HG03066 (cell line): Measurements from ENCODE around the gene LRRC26.

Experiments used
- ATAC-seq: cut with Tn5 transposase; IDR thresholded peaks from one replicate; pipeline ENCODE4 v1.9.1; 2021; ENCODE audit warnings: low read depth; ENCODE audit not compliant: unreplicated experiment

Gene LRRC26

GRCh38 chr9:137184881-137185660 lies 15.2 kb upstream of the LRRC26 start:
- no peak for ATAC-seq

GRCh38 chr9:137183980-137184595 lies 14.2 kb upstream of the LRRC26 start:
- no peak for ATAC-seq

- no peak for ATAC-seq
Observed at GRCh38 chr9:137182836-137183235, 13.0 kb upstream of the LRRC26 start.

- ATAC-seq, result no peak
Observed at GRCh38 chr9:137181680-137182079, 11.8 kb upstream of the LRRC26 start.

- no peak for ATAC-seq
Observed at GRCh38 chr9:137180491-137180890, 10.6 kb upstream of the LRRC26 start.

- ATAC-seq, result no peak
Observed at GRCh38 chr9:137179761-137180160, 9.9 kb upstream of the LRRC26 start.

- ATAC-seq, result no peak
Observed at GRCh38 chr9:137178939-137179630, 9.2 kb upstream of the LRRC26 start.

GRCh38 chr9:137178201-137178938 lies 8.5 kb upstream of the LRRC26 start:
- no peak for ATAC-seq

- ATAC-seq, result no peak
Observed at GRCh38 chr9:137176302-137177182, 6.7 kb upstream of the LRRC26 start.

- no peak for ATAC-seq
Observed at GRCh38 chr9:137175345-137175961, 5.6 kb upstream of the LRRC26 start.

- no peak for ATAC-seq
Observed at GRCh38 chr9:137174722-137175293, 5.0 kb upstream of the LRRC26 start.

GRCh38 chr9:137173796-137174664 lies 4.2 kb upstream of the LRRC26 start:
- no peak for ATAC-seq

GRCh38 chr9:137172901-137173795 lies 3.3 kb upstream of the LRRC26 start:
- no peak for ATAC-seq

- no peak for ATAC-seq
Observed at GRCh38 chr9:137171149-137171900, 1.5 kb upstream of the LRRC26 start.

GRCh38 chr9:137170486-137171148 lies 766 bp upstream of the LRRC26 start:
- ATAC-seq, result no peak
